HG03442 (cell line): ENCODE measurements around the gene TSPEAR.
"Not testable (repeated sequence)": the region's sequence is repeated elsewhere in the genome, so short reads cannot be mapped to it uniquely, and the experiment has no call there.

ENCODE experiments used
- ATAC-seq: cut with Tn5 transposase; IDR thresholded peaks from one replicate; pipeline ENCODE4 v1.9.1; 2021; ENCODE audit warnings: mild to moderate bottlenecking, moderate library complexity; ENCODE audit not compliant: unreplicated experiment

TSPEAR gene

DNA sequence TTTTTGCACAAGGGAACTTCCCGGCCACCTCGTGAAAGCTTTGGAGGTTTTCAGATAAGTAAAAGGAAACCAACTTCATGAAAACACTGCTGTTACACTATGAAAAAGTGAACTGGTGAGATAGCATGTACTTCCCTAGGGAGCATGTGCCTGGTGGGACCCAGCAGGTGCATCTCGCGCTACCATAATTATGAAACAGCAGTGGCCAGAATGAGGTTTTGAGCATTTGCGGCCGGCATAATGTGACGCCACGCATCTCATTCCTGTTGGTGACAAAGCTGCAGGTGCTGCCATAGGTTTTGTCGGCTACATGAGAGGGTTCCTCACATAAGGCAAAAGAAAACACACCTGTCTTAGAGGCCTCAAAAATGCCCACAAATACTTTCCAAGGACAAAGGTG, 154.5 kb downstream of the TSPEAR start:
- no peak for ATAC-seq

DNA sequence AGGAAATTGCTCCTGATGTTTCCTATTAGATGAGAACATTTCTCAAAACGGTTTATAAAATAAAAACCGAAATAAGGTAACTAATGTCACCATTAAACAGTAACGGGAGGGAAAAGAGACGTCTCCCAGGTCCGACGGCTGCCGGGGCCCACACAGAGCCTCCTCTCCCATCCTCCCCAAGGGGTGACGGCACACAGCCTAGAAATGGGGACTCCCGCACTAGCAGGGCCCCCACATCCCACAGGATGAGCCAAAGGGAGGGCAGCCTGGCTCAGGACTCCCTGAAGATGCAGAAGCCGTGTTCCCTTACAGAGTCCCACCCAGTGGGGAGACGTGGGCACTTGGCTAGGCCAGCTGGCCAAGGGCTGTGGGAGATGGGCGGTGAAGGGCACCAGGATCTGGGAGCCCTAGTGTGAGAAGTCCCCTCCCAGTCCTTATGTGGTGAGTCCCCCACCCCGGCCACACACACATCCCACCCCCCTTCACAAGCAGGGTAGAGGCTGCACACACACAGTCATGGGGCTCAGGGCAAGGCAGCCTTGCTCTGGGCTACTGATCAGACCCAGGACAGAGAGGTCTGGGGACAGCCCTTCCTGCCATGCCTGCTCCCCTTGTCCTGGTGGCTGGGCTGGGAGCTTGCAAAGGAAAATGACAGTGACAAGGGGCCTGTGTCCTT, 156.0 kb downstream of the TSPEAR start:
- no peak for ATAC-seq

DNA sequence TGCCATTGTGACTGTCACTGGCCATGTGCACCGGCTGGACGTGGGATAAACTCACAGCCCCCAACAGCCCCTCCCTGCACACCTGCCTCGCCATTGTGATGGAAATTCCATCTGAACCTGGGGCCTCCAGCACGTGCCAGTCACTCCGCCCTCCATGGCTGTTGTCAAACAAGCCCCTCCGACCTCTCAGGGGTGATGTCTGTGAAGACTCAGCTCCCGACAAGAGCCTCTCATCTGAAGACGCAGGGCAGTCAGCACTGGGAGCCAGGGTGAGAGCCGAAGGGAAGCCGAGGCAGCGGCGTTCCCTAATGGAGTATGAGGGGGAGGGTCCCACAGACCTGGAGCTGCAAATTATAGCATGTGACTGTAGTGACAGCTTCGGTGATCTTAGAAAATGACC, 158.7 kb downstream of the TSPEAR start:
- ATAC-seq, result no peak

DNA sequence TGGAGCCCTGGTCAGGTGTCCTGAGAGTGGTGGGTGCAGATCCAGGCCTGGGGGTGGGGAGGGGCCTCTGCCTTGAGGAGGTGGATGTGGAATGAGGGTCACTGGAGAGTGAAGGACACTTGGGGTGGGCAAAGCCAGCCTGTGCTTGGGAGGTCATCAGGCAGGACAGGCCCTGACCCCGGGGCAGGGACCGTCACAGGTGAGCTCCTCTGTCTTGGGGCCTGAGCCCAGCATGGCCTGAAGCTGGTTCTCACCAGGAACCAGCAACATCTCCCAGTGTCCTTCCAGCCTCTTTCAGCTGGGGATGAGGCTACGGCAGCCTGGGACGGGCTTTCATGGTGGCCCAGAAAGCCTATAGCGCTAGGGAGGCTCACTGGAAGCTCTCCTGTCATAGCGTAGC, 159.2 kb downstream of the TSPEAR start:
- no peak for ATAC-seq

DNA sequence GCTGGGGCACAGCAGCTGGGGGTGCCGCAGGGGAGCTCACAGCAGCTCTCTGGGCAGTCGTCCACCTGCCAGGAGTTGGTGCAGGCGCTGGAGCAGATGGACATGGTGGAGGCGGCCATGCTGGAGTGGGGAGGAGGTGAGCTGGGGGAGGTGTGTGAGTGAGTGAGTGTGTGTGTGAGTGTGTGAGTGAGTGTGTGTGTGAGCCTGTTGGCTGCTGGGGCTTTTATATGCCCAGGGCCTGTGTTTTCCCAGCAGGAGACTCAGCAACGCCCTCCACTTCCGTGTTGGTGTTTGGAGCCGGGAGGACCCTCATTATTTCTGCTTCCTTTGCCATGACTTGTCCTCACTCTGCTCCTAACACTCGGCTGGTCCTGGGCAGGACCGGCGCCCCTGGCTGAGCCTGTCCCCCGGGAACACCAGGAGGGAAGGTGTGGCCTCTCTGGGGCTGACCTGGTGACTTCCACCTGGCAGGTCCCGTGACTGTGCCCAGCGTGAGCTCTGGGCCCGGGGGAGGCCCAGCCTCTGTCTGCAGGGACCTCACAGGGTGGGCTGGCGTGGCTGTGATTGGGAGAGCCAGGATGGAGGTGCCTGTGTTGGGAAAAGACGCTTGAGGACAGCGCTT, 159.9 kb downstream of the TSPEAR start, which contains the start of gene KRTAP10-2:
Gene KRTAP10-2 (minus strand): TSS at position 166 of the 622 bp plus-strand sequence. CDS start 47 bp downstream, at position 119.
- no peak for ATAC-seq

DNA sequence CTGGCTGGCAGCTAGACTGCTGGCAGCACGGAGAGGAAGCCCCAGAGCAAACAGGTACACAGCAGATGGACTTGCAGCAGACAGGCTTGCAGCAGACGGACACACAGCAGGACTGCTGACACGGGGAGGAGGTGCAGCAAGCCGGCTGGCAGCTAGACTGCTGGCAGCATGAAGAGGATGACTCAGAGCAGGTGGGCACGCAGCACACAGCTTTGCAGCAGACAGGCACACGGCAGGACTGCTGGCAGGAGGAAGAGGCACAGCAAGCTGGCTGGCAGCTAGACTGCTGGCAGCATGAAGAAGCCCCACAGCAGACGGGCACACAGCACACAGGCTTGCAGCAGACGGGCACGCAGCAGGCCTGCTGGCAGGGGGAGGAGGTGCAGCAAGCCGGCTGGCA, 160.6 kb downstream of the TSPEAR start:
- no peak for ATAC-seq

DNA sequence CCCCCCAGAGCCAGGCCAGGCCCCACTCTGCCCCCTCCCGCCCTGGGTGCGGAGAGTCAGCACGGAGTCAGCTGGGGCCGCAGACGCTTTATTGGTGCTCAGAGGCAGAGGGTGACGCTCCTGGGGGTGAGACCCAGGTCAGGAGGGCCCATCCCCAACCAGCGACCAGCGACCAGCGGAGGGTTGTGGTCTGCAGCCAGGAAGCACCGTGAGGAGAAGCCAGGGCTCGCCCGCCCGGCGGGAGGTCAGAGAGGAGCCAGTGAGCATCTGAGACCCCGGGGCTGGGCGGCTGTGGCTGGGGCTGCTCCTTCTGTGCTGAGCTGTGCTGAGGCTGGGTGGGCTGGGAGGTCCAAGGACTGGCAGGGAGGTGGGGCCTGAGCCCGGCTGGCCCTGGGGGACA, 161.1 kb downstream of the TSPEAR start:
- not testable (repeated sequence) for ATAC-seq

DNA sequence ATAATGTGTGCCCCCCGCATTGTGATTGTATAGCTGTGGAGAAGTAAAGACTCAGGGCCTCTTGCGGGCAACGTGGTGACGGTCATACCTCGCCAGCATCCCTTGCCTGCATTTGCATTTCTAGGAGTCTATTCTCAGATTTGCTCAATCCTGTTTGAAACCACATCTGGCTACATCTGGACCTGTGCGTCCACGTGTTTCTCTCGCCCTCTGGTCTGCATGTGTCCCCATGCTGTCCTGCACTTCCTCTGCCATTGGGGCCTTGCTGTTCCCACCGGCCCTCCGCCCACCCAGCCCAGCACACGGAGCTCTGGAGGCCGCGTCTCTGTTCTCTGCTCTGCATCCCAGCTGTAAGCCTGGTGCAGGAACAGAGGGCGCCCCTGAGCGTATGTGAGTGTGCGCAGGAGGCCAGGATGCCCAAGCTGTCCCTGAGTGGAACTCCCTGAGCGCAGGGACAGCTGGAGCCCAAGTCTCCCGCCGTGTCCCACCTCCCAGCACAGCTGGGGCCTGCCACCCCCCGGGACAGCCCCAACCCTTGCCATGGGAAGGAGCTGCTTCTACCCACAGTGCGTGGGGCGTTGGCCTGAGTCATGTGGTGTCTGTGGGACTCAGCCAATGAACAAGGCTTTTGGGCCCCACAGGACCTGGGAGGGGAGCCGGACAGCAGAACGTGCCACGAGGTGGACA, 161.7 kb downstream of the TSPEAR start:
- no peak for ATAC-seq

DNA sequence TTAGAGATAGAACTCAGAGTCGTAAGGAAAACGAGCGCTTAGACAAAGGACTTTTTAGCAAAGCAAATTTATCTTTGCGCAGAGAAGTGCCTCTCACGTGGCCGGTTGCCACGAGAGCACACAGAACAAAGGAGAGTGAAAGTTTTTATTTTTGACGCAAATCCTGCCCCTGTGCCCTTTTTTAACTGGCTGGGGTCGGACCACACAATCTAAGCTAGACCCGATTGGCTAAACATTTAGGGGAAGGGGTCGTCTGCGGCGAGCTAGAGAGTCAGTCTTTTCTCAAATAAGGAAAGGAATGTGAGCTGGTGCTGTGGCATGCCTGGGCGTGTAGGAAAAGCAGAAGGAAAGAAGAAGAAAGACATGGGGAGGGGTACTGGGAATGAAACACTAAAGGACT, 162.4 kb downstream of the TSPEAR start:
- no peak for ATAC-seq

DNA sequence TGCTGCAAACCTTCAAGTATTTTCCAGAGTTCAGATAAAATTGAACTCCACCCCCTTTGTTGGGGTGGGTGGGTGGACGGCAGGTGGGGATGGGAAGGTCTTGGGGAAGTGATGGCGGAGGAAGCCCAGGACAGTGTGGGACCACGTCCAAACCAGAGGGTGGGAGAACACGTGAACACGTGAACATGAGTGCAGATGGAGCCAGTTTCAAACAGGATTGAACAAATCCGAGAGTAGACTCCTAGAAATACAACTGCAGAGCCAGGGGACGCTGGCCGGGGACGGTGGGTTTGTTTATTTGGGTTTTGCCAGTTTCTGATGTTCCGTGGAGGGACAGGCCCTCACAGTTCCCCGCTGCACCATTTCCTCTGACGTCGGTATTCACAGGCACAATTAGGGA, 163.0 kb downstream of the TSPEAR start:
- ATAC-seq, result no peak

DNA sequence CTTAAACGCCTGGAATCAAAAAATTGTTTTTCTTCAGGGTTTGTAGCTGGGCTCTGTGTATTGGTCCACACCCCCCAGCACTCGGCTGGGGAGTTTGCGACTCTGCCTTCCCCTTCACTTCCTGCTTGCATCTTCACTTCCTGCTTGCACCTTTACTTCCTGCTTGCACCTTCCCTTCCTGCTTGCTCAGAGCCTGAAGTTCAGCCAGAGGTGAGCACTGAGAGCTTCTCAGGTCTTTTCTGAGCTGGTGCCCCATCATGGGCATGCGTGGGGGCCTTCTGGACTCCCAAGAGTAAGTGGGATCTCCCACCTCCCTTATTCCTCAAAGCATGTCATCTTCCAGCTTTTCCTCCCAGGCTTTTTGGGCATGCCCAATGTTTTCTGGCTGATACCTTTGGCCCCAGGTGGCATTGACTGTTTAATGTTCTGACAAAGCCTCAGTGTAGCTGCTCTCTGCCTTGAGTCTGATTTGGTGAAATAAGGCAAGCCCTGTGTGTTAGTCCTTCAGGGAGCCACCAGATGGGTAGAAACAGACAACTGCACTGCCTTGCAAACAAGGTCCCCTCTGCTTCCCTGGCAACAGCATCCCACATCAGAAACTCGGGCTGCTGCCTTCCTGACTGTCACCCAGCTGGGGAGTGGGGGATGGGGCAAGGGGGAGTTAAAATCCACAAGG, 163.6 kb downstream of the TSPEAR start:
- no peak for ATAC-seq

DNA sequence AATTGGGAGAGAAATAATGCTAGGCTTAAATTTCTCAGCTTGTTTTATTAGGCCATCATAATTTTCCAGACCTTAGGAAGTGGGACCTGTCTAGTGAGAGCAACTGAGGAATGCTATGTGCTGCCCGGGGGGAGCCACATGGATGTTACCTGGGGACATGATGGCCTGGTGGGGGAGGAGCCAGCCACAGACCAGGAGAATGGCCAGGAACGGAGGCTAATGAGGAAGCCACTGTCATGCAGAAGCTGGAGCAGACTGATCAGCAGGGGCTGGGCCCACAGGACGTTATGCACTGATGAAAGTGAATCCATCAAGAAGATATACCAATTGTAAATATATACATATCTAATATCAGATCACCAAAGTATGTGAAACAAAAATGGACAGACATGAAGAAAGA, 166.8 kb downstream of the TSPEAR start:
- no peak for ATAC-seq

DNA sequence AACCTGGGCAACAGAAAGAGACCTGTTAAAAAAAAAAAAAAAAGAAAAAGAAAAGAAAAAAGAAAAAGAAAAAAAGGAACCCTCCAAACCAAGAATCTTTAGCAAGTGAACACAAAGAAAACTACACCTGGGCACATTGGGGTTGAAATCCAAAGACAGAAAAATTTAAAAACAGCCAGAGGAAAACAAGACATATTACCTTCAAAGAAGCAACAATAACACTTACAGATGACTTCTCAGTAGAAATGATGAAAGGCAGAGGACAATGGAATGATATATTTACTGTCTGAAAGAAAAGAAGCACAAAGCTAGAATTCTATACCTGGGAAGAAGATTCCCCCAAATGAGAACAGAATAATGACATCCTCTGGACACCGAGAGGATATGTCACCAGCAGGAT, 168.7 kb downstream of the TSPEAR start:
- ATAC-seq, result no peak

DNA sequence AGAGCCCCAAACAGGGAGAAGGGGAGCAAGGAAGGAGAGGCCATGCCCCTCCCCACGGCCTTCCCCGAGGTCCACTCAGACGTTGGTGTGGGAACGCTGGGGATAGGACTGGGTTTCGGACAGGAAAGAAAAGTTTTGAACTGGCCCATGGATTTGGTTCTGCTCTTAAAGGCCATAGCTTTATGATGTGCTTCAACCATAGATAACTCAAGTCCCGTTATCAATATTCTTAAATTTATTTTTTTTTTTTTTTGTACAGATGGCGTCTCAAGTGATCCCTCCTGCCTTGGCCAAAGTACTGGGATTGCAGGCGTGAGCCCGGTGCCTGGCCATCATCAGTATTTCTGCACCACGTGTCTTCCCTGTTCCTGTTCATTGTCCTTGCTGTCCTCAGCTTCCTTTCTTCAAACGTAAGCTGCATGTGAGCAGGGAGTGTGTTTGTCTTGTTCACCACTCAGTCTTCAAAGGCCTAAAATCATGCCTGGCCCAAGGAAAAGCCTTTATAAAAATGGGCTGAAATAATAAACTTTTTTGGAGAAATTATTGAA, 170.6 kb downstream of the TSPEAR start:
- ATAC-seq, result no peak

DNA sequence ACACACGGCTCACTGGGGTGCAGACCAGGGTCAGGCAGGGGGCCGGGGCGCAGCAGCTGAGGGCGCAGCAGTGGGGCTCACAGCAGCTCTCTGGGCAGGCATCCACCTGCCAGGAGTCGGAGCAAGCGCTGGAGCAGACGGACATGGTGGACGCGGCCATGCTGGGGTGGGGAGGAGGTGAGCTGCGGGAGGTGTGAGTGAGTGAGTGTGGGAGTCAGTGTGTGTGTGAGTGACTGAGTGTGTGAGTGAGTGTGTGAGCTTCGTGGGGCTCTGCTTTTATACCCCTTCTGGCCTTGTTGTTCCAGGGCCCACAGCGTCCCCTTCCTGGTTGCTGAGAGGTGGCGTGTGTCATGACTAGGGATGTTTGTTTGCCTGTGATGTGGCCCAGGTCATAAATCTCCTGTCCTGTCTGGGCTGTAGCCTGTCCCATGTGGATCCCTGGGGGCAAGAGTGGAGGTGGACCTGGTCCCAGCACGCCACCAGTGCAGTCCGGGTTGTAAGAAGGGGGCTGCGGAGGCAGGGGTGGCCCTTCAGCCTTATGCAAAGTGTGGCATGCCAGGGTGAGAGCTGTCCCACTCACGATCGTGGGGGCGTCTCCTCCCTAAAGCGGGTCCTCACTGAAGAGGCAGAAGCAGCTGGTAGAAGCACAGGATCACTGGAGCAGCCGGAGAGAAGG, 171.2 kb downstream of the TSPEAR start, which contains the start of gene KRTAP10-1:
Gene KRTAP10-1 (minus strand): TSS at position 205 of the 676 bp plus-strand sequence. CDS start 45 bp downstream, at position 160.
- no peak for ATAC-seq

DNA sequence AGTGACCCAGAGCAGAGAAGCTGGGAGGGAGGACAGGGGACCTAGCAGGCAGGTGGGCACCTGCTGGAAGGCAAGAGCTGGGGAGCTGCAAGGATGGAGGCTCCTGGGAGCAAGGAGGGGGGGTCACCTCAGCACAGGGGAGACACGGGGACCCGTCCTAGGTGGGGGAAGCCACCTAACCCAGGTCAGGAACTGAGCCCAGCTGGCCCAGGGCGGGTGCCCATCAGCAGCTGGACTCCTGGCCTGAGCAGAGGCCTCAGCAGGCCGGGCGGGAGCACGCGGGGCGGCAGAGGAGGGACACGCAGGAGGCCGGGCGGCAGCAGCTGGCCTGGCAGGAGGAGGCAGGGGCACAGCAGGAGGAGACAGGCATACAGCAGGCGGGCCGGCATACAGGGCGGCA, 172.3 kb downstream of the TSPEAR start:
- ATAC-seq, result no peak

DNA sequence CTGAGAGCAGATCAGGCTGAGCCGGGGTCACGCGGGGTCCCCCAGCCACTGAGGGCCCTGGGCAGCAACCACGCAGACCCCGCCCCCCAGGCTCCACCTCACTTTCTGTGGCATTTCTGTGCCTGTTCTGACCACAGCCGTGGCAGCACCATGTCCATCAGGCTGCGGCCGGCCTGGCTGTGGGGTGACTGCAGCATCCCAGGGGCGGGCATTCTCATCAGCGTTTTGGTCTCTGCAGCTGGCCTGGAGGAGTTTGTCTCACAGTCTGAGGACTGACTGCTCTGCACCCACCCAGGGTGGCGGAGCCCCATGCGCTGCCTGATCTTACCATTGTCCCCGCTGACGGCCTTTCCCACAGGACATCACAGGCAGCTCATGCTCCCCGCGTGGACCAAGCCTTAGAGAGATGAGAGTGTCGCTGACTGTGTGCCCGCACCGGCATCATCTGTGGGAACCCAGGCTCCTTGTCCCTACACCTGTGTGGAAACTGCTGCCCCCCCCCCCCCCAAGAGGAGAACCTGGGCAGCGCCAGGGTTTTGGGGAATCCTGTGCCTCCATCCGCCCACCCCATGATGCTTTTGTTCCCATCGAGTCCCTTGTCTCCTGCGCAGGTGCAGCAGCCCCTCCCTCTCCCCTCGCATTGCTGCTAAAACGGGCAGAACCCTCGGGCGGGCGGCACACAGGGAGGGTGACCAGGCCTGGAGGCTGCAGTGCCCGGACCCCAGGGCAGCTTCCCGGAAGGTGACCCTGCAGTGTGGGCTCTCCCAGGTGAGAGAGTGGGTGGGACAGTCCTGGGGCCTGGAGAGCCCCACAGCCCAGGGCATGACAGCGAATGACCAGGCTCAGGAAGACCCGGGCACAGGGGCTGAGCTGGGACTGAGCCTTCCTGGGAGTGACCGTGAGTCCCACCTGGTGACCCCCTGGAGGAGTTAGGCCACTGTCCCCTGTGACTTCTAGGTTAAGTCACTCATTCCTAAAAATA, 173.2 kb downstream of the TSPEAR start:
- no peak for ATAC-seq

DNA sequence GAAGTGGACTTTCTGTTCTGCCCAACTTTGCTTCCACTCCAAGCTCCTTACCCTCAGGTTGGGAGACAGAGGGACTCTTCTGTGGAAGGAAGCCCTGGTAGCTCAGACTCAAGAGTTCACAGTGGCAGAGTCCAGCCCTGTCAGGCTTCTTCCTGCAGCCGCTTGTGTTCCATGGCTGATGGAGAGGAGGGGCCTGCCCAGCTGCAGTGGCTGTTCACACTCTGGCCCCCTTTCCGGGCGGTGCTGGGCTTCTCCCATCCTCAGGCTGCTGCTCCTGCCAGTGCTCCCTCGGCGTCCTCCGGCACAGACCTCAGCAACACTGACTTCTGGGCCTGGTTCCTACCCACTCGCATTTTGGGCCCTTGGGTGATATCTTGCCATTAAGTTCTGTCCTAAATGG, 175.4 kb downstream of the TSPEAR start:
- no peak for ATAC-seq

DNA sequence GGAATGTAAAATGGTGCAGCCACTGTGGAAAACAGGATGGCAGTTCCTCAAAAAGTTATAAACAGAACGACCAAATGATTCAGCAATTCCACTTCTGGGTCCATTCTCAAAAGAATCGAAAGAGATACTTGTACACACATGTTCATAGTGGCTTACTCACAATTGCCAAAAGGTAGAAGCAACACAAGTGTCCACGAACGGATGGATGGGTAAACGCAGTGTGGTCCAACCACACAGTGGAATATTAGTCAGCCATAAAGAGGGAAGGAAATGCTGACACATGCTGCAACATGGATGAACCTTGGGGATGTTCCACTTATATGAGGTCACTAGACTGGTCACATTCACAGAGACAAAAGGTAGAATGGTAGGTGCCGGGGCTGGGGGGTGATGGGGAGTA, 176.7 kb downstream of the TSPEAR start:
- no peak for ATAC-seq
